NCI-H2227 (cell line): ENCODE measurements around the gene GALNT1.

Experiments used
- DNase-seq: peaks from one replicate; lab custom pipeline; 2025; ENCODE audit not compliant: unreplicated experiment; lab: John Stamatoyannopoulos, UW

The GALNT1 gene

DNA sequence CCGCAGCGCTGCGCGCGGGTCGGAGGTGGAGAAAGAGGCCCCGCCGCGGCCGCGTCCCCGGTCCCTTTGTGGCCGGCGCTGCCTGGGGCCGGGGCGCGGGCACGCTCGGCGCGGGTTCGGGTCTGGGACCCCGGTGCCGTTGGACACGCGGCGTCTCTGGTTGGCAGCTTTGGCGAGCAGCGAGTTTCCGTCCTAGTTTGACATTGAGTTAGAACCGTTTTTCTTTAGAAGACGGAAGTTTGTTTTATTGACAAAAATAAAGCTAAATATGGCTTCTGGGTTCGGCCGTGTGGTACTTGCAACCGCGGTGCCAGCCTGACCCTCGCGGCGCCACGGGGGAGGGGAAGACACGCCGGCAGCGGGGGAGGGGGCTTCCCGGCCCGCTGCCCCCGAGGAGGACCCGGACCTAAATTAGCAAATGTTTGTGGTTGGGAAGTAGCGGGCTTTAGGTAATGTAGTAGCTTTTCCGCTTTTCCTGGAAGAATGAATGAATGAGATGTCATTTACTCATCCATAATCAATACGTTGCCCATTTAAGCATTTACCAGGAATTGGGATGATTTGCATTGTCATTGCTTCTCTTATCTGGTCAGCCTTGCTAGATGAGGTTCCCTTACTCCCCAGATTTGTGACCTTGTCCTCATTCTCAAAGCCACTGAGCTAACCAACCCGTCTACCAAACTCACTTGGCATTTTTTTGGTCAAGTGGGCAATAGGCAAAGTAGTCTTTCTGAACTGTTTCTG lies 530 bp downstream of the GALNT1 start:
- peak; percentile 56 for DNase-seq

DNA sequence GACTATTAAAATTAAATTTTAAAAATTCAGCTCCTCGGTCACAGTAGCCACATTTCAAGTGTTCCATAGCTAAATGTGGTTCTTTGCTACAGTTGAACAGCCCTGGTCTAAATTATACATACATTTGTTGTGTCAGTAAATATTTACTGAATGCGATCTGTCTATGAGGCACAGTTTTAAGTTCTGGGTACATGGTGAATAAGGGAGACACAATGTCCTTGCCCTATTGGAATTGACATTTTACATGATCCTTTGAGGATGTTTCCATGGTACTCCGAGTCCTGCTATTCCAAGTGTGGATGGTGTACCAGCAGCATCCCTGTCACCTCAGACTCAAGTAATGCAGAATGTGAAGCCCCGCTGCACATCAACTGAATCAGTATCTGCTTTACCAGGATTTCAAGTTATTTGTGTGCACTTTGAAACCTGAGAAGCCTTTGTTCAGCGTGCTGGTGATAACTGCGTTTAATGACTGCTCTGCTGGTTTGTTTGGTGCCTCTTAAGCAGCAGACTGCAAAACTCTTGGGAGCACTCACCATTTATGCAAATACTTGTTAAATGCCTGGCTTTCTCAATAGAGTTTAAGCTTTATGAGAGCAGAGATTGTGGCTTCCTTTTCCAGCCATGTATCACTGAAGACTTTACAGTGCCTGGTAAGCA lies 1.5 kb downstream of the GALNT1 start:
- DNase-seq, result peak; percentile 37

DNA sequence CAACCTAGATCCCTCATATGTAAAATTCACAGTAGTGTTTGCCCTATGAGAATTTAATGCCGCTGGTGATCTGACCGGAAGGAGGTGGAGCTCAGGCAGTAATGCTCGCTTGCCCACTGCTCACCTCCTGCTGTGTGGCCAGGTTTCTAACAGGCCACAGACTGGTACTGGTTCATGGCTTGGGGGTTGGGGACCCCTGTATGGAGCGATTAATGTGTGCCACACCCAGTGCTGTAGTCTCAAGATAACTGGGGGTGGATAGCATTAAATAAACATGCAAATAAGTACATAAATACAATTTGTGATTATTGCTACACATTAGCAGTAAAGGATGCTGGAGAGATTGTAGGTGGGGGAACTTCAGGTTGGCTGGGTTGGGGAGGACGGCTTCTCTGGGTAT lies 3.2 kb downstream of the GALNT1 start:
- no peak for DNase-seq

DNA sequence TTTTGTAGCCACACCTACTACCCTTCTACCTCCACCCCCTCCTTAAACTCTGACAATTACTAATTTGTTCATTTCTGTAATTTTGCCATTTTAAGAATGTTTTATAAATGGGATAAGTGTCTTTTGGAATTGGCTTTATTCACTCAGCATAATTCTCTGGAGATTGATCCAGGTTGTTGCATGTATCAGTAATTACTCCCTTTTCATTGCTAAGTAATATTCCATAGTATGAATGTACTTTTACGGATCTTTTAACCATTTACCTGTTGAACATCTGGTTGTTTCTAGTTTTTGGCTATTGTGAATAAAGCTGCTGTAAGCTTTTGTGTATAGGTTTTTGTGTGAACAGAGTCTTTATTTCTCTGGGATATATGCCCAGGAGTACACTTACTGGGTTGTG lies 4.1 kb downstream of the GALNT1 start:
- DNase-seq, result no peak

DNA sequence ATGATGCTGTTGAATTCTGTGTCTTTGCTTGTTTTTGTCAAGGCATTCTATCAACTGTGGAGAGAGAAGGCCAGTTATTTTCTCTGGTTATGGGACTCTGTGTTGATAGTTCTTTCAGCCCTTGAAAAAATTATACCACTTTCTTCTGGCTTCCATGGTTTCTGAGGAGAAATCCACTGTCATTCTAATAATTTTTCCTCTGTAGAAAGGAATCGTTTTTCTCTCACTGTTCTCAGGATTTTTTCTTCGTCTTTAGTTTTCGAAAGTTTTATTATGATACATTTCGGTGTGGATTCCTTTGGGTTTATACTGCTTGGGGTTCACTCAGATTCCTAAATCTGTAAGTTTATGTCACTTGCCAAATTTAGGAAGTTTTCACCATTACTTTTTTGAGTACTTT lies 6.6 kb downstream of the GALNT1 start:
- no peak for DNase-seq

DNA sequence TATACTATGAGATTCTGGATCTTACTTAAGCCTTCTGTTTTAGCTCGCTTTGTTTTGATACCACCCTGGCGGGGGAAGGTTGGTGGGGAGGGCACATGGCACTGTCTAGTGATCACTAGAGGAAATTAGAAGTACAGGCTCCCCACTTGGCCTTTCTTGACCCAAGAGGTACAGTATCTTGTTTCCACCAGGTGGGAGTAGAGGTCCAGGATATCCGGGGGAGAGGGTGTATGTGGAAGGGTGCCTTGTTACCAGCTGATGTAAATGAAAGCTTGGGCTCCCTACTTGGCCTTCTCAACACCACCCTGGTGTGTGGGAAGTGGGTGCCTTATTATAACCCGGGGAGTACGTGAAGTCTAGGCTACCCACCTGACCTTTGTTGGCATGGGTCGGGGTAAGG lies 7.5 kb downstream of the GALNT1 start:
- DNase-seq, result no peak

DNA sequence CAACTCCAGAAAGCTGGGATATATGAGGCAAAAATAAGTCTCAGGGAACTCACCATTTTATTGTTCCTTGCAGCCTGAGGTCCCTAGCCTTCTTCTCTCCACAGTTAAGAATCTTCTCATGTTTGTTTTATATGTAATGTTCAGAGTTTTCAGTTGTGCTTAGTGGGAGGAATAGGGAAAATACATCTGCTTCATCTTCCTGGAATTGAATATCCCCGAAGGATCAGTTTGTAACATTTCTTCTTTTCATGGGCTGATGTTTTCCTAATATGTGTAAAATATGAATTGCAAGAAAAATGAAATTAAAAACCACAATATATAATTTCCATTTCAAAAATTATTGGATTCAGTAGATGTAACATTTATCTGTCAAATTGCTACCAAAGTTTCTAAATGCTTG lies 8.0 kb downstream of the GALNT1 start:
- DNase-seq, result no peak

DNA sequence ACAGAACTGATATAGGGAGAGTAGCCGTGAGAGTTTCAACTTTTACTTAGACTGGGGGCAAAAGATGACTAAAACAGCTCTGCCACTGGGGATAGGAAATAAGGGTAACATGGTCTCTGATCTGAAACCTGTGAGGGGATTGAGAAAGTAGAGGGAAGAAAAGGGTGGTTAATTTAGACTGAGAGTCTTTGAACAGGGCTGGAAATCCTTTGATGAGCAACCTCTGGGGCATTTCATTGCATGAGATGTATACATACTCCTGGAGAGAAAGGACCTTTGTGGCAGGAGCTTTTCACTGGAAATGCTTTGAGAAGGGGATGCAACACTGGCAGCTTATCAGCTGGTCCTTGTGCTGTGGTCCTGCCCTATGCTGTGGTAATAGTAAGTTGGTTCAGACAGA lies 9.4 kb downstream of the GALNT1 start:
- no peak for DNase-seq

DNA sequence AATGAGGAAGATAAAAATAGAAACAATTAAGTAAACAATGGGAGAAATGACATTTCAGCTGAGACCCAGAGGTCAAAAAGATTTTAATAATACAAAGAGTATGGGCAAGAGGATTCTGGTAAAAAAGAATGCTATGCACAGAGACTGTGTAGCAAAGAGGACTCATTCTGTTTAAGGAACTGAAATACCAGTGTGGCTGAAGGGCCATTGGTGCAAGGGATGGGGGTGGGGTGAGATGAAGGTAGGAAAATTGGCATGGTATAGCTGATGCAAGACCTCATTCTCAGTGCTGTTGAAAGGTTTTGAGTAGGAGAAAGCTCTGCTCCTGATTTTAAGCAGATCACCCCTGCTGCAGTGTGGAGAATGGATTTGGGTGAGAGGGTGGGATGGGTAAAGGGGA lies 10.8 kb downstream of the GALNT1 start:
- DNase-seq, result no peak

DNA sequence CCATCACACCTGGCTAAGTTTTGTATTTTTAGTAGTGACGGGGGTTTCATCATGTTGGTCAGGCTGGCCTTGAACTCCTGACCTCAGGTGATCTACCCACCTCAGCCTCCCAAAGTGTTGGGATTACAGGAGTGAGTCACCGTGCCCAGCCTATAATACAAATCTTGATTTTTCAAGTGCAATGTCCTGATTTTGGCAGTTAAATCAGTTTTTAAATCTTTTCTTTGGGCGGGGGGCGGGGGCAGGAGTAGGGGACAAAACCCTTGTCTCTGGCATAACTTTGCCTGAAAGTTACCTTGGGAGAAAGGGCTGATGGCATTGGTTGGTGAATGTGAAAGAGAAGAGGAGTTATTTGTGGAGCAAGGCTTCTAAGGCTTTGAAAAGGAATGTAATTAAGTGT lies 12.3 kb downstream of the GALNT1 start:
- no peak for DNase-seq

DNA sequence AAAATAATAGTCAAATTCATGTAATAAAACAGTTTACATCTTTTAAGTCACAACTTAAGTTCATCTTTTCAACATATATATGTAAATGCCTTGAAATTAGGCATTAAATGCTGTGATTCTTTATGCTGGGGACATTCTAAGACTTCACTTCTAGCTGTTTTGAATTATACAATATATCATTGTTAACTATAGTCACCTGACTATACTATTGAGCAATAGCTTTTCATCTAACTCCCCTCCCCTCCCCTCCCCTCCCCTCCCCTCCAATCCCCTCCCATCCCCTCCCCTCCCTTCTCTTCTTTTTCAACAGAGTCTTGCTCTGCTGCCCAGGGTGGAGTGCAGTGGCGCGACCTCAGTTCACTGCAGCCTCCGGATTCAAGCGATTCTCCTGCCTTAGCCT lies 16.2 kb downstream of the GALNT1 start:
- DNase-seq, result no peak

DNA sequence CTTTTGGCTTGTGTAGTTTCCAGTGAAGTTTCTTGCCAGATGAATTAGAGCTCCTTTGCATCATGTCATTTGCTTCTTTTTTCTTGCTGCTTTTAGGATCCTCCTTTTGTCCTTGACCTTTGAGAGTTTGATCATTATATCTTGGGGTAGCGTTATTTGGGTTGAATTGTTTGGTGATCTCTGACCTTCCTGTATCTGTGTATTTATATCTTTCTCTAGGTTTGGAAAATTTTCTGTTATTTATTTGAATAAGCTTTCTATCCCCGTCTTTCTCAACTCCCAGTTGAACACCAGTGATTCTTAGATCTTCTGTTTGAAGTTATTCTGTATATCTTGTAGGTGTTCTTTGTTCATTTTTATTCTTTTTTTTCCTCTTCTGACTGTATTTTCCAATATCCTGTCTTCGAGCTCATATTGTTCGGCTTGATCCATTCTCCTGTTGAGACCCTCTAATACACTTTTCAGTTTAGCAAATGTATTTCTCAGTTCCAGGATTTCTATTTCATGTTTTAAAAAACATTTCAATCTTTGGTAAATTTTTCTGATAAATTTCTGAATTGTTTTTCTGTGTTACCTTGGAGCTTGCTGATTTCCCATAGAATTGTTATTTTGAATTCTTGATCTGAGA lies 20.8 kb downstream of the GALNT1 start:
- peak; percentile 1 for DNase-seq

DNA sequence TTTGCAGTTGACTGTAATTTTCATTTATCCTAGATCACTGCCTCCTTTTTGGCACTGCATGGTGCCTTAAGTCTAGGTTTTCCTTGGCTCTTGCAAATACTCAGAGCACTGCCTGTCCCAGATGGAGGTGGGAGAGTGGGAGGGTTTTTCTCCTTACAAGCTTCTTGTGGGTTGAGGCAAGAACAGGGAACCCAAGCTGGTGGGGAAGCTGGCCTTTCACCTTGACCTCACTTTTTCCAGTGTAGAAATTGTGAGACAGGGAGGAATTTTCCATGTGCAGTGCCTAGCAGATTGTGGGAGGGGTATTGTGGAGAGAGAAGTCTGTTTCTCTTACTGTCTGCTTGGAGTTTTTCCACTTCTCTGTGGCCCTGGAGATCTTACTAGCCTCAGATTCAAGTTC lies 21.5 kb downstream of the GALNT1 start:
- no peak for DNase-seq

DNA sequence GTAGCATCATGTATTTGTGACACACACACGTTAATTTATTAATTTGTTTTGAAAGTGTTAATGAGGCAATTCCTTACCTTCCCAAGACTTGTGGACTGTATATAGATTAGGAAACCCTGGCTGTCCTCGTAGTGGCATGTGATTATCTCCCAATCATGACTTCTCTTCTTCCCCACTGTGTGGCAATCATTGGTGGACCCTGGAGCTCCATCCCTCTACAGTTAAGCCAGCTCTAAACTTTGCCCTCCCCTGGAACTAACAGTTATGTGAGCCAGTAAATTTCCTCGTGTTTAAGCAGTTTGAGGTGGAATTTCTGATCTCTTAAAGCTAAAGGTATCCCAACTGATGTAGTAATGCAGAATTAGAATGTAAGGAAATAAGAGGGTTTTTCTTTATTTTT lies 22.0 kb downstream of the GALNT1 start:
- DNase-seq, result no peak

DNA sequence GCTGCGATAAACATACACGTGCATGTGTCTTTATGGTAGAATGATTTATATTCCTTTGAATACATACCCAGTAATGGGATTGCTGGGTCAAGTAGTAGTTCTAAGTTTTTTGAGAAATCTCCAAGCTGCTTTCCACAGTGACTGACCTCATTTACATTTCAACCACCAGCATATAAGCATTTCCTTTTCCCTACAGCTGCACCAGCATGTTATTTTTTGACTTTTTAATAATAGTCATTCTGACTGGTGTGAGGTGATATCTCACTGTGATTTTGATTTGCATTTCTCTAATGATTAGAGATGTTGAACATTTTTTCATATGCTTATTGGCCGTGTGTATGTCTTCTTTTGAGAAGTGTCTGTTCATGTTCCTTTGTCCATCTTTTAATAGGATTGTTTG lies 22.8 kb downstream of the GALNT1 start:
- no peak for DNase-seq

DNA sequence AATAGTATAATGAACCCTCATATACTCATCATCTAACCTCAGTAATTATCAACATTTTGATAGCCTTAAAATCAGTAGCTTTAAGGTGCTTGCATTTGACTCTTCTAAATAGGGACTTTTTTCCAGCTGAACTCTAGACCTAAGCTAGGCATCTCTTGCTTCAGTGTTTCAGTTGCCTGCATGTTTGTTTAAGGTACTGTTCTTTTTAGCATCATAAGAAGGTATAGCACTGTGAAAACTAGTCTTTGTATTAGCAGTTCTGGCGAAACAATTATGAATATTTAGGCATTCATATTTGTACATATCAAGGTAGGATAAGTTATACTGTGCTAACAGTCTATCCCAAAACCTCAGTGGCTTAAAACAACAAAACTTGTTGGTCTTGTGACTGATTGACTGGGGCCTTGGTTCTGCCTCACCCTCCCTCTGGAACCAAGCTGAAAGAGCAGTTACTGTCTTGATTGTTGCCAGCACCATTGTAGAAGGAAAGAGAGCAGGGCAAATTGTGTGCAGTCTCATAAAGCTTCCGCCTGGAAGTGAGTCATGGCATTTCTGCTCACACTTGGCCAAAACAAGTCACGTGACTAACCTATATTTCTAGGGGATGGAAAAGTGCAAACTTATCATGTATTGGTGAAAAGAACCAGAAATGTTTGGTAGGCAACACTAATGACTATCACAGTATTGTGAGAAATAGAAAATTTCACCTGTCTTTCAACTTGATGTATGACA lies 24.3 kb downstream of the GALNT1 start:
- no peak for DNase-seq

DNA sequence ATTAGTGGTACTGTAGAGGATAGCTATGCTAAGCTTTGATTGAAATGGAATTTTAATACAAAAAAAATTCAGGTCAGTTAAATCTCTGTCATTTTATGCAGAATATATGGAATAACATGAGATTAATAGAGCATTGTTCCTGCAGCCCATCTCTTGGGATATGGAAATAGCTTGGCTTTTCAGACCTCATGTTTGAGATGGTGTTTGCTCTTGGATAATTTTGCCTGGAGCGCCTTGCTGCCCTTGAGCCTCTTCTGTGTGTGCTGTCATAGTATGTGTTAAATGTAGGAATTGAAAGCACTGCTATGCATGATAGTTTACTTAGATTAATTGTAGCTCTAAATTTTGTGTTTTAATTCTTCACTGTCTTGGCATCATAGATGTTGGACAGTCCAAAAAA lies 27.7 kb downstream of the GALNT1 start:
- no peak for DNase-seq

DNA sequence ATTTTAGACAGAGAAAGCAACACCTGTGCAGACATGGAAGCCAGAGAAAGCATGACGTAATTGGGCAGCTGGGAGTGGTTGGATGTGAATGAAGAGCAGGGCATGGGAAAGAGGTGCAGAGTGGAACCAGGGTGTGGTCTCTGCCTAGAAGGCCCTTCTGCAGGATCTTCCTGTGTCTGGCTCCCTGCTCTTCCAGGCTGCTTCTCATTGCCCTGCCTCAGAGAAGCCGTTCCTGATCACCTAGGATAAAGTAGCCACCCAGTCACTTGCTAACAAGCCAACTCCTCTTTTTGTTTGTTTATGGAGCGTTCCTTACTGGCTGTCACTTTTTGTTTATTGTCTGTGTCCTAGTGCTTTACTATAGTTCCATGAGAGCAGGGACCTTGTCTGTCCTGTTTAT lies 28.5 kb downstream of the GALNT1 start:
- DNase-seq, result no peak

DNA sequence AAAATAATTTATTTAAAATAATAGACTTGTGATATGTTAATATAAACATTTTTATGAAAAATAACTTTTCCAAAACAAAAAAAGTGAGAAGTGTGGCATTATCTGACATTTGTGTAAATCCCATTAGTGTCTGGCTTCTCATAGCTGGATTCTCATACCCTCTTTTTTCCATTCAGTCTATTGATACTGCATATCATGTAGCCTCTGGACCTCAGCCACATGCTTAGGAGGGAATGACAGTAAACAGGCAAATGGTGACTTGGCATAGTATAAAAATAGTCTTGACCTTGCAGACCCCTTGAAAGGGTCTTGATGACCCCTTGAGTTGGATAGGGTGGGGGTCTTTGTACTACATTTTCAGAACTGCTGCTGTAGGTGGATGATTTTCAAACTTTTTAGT lies 29.2 kb downstream of the GALNT1 start:
- no peak for DNase-seq

DNA sequence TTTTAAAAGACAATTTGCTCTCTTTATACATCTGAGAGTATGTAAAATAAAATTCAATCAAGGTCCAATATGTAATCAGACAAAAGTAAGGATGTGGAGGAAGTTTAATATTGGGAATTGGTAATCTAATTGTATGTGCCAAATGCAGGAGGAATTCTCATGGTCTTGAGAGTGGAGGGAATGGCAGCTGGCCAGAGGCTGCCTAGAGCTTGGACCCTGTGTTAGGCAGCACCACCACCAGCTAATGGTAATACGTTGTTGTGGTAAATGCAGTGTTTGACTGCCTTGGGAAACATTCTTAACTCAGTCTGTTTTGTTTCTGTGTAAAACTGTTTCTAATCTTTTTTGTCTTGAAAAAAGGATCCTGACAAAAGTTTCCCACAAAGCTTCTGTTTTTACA lies 30.0 kb downstream of the GALNT1 start:
- DNase-seq, result no peak

DNA sequence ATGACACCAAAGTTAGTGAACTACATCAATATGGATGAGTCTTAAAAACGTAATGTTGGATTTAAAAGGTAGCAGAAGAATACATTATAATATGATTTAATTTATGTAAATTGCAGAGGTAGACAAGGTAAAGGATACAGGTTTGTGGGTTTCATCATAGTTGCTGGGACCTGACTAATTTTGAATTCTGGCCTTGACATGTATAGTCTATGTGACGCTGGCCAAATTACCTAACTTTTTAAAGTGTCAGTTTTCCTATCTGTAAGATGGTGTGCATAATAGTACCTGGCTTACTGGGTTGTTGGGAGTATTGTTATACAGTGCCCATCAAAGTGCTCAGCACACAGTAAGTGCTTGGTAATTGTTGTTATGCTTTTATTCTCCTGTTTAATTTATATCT lies 34.5 kb downstream of the GALNT1 start:
- no peak for DNase-seq
